Panc1 (cell line): ENCODE data around the gene GPR52. TPM values are rescaled to one million over a fixed set of nuclear protein-coding genes. Genes with fewer than 3 reads are reported as not detected.

Experiments used
- ATAC-seq: fragments of 200-7000 bp; cut with Tn5 transposase; 2 replicates; pipeline ENCODE4 v1.9.1; 2020; ENCODE audit warnings: mild to moderate bottlenecking, moderate library complexity
- BruUV-seq: library from RNA; stranded (reverse); fragments of 400-500 nt; replicated peaks from 2 replicates; lab custom pipeline; 2021; lab: Mats Ljungman, UMichigan
- CTCF ChIA-PET: fragments of 300-600 bp; sonication (Branson Sonifier 250); formaldehyde crosslinking; loops from one replicate; lab custom pipeline; 2022; ENCODE audit warnings: antibody characterized with exemption; lab: Charles Lee
- POLR2A ChIA-PET: fragments of 300-600 bp; sonication (Branson Sonifier 250); formaldehyde crosslinking; loops from one replicate; lab custom pipeline; 2022; ENCODE audit warnings: antibody characterized with exemption; lab: Charles Lee
- DNase-seq: peaks from one replicate; pipeline ENCODE4 v3.0.0-alpha.2; 2010; ENCODE audit warnings: low read depth, low spot score
- H3K27ac ChIP-seq: 2 replicates; pipeline ENCODE4 v1.5.1; 2011; ENCODE audit warnings: mild to moderate bottlenecking, low read length, inconsistent platforms
- H3K27me3 ChIP-seq: fragments of 200-500 bp; sonication (Bioruptor generic); 2 replicates; pipeline ENCODE4 v1.6.0; 2014; ENCODE audit warnings: low read length, inconsistent platforms; ENCODE audit not compliant: control insufficient read depth, insufficient read depth
- H3K36me3 ChIP-seq: fragments of 200-500 bp; sonication (Bioruptor generic); 2 replicates; pipeline ENCODE4 v1.5.1; 2014; ENCODE audit warnings: inconsistent platforms, mild to moderate bottlenecking, low read length, moderate library complexity; ENCODE audit not compliant: control insufficient read depth, insufficient read depth
- H3K4me1 ChIP-seq: 2 replicates; pipeline ENCODE4 v1.5.1; 2011; ENCODE audit warnings: inconsistent platforms, mild to moderate bottlenecking, low read length, moderate library complexity; ENCODE audit not compliant: control insufficient read depth, insufficient read depth
- H3K4me3 ChIP-seq, 2 experiments: 2 replicates each; pipeline ENCODE4 v1.5.1; 2011 to 2012; ENCODE audit warnings: low read depth in 2 of 2, low read length in 2 of 2, mild to moderate bottlenecking in 2 of 2, inconsistent platforms in 1 of 2, moderate library complexity in 1 of 2
- H3K9me3 ChIP-seq: fragments of 200-500 bp; sonication (Bioruptor generic); 2 replicates; pipeline ENCODE4 v1.5.1; 2014; ENCODE audit warnings: low read depth, mild to moderate bottlenecking, inconsistent platforms, low read length, moderate library complexity; ENCODE audit not compliant: control insufficient read depth, insufficient read depth
- POLR2AphosphoS5 ChIP-seq: IDR thresholded peaks from 2 replicates; pipeline ENCODE4 v1.6.1; 2012; ENCODE audit warnings: mild to moderate bottlenecking, low read depth, low read length, moderate library complexity
- SIN3A ChIP-seq: IDR thresholded peaks from 2 replicates; pipeline ENCODE4 v1.6.1; 2012; ENCODE audit warnings: low read depth, mild to moderate bottlenecking, low read length, moderate library complexity, borderline replicate concordance; ENCODE audit not compliant: insufficient read depth
- TCF7L2 ChIP-seq: IDR thresholded peaks from 2 replicates; pipeline ENCODE4 v1.6.1; 2011; ENCODE audit warnings: mild to moderate bottlenecking, low read depth, low read length, inconsistent platforms
- in situ Hi-C: cut with HindIII; loops from 2 replicates; pipeline ENCODE4 v1.10.0; 2016; ENCODE audit warnings: low sequenced_read_pairs, low pct_unique_long_range_greater_than_20kb
- intact Hi-C: fragments of 100-400 bp; cut with micrococcal nuclease; formaldehyde crosslinking; loops from one replicate; pipeline ENCODE4 v1.10.0; 2022; ENCODE audit not compliant: unreplicated experiment
- total RNA-seq: library from RNA; stranded (reverse); gene quantifications from one replicate; pipeline ENCODE4 v1.2.1, GENCODE V29; 2021; ENCODE audit not compliant: unreplicated experiment
- TF ChIP-seq, protein P1 (sequence below), 2 experiments: IDR thresholded peaks; 2 replicates each; pipeline ENCODE4 v1.6.1; 2011 to 2012; ENCODE audit warnings: low read depth in 2 of 2, control low read depth in 1 of 2, low read length in 1 of 2, mild to moderate bottlenecking in 1 of 2, moderate library complexity in 1 of 2; ENCODE audit not compliant: insufficient read depth in 1 of 2
- TF ChIP-seq, protein P2 (sequence below): fragments of 450-650 bp; IDR thresholded peaks from 2 replicates; pipeline ENCODE4 v1.5.1; 2017; ENCODE audit warnings: mild to moderate bottlenecking

Gene GPR52
- total RNA-seq, 1 experiment from 2014 or later: 0.87 TPM

DNA sequence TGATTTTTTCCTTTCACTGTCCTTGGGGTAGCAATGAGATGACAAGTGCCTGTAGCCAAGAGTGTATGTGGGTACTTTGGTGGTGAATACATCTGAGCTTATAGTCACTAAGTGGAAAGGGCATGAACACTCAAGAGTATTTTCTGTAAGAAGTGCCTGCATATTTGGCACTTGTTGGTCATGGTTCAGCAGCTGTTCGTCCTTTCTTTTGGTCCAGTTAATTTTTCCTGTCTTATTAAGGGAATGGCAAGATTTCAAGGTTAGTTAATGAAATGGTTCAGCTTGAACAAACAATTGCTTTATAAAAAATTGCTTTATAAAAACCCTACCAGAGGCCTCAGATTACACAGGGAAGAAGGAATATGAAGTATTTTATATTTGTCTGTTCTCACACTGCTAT, 48.6 kb upstream of the GPR52 start:
- in situ Hi-C loops: no loop called here
- POLR2A ChIA-PET: no interaction called here
- Histone ChIP-seq H3K36me3 (no peaks in the 10 kb centered on the region), H3K9me3 (no peaks in the 10 kb centered on the region), H3K27ac (no peak overlapping the region), H3K27me3 (no peaks in the 10 kb centered on the region), H3K4me3 (no peak overlapping the region), H3K4me1 (no peaks in the 10 kb centered on the region; the same call in 1 of the 2 replicates)
- ATAC-seq (no peak), DNase-seq (no peak)
- CTCF ChIA-PET: no interaction called here
- BruUV-seq: no TSS peak
- intact Hi-C loops: no loop called here
- TF ChIP-seq, protein P1, sequence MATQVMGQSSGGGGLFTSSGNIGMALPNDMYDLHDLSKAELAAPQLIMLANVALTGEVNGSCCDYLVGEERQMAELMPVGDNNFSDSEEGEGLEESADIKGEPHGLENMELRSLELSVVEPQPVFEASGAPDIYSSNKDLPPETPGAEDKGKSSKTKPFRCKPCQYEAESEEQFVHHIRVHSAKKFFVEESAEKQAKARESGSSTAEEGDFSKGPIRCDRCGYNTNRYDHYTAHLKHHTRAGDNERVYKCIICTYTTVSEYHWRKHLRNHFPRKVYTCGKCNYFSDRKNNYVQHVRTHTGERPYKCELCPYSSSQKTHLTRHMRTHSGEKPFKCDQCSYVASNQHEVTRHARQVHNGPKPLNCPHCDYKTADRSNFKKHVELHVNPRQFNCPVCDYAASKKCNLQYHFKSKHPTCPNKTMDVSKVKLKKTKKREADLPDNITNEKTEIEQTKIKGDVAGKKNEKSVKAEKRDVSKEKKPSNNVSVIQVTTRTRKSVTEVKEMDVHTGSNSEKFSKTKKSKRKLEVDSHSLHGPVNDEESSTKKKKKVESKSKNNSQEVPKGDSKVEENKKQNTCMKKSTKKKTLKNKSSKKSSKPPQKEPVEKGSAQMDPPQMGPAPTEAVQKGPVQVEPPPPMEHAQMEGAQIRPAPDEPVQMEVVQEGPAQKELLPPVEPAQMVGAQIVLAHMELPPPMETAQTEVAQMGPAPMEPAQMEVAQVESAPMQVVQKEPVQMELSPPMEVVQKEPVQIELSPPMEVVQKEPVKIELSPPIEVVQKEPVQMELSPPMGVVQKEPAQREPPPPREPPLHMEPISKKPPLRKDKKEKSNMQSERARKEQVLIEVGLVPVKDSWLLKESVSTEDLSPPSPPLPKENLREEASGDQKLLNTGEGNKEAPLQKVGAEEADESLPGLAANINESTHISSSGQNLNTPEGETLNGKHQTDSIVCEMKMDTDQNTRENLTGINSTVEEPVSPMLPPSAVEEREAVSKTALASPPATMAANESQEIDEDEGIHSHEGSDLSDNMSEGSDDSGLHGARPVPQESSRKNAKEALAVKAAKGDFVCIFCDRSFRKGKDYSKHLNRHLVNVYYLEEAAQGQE (IDR thresholded peaks at IDR 0.05; ENCODE audit: insufficient read depth in 1 of 2, low read depth in 2 of 2, low read length in 1 of 2): no peak
- TF ChIP-seq TCF7L2: no peak
- no peak for TF ChIP-seq SIN3A
- TF ChIP-seq, protein P2, sequence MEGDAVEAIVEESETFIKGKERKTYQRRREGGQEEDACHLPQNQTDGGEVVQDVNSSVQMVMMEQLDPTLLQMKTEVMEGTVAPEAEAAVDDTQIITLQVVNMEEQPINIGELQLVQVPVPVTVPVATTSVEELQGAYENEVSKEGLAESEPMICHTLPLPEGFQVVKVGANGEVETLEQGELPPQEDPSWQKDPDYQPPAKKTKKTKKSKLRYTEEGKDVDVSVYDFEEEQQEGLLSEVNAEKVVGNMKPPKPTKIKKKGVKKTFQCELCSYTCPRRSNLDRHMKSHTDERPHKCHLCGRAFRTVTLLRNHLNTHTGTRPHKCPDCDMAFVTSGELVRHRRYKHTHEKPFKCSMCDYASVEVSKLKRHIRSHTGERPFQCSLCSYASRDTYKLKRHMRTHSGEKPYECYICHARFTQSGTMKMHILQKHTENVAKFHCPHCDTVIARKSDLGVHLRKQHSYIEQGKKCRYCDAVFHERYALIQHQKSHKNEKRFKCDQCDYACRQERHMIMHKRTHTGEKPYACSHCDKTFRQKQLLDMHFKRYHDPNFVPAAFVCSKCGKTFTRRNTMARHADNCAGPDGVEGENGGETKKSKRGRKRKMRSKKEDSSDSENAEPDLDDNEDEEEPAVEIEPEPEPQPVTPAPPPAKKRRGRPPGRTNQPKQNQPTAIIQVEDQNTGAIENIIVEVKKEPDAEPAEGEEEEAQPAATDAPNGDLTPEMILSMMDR: no peak
- no peak for TF ChIP-seq POLR2AphosphoS5

DNA sequence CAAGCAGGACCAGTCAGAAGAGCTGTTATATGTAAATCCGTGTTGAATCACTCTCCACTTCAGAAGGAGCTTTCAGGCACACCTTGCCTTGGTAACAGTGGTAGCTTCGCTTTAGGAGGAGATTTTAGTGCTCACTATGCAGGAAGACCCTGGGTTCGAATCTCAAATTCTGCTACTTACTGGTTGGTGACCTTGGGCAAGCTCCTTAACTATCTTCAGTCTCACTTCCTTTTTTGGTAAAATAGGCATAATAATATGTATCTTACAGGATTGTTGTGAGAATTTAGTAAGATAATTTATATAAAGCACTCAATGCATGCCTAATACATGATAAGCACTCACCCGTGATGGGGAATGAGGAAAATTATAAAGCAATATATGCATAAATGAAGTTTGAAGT, 46.7 kb upstream of the GPR52 start:
- no peaks in the 10 kb centered on the region for H3K36me3 ChIP-seq
- in situ Hi-C loops (no loop called here), intact Hi-C loops (no loop called here)
- ATAC-seq (no peak), DNase-seq (no peak)
- H3K4me1 ChIP-seq: no peaks in the 10 kb centered on the region; the same call in 1 of the 2 replicates
- TF ChIP-seq, protein P1 (IDR thresholded peaks at IDR 0.05; ENCODE audit: insufficient read depth in 1 of 2, low read depth in 2 of 2, low read length in 1 of 2): no peak
- TF ChIP-seq TCF7L2 (no peak), POLR2AphosphoS5 (no peak), SIN3A (no peak)
- TF ChIP-seq, protein P2: no peak
- H3K27me3 ChIP-seq: no peaks in the 10 kb centered on the region
- H3K27ac ChIP-seq: no peak overlapping the region
- no peak overlapping the region for H3K4me3 ChIP-seq
- no TSS peak for BruUV-seq
- ChIA-PET POLR2A (no interaction called here), CTCF (no interaction called here)
- H3K9me3 ChIP-seq: no peaks in the 10 kb centered on the region
